ENCODE results near the gene C14orf93. TPM values are rescaled to one million over a fixed set of nuclear protein-coding genes. Genes with fewer than 3 reads are reported as not detected.

Gene C14orf93
- total and polyA plus RNA-seq, 4 donors: 7.5 to 14.9 (median 9.3) TPM

DNA sequence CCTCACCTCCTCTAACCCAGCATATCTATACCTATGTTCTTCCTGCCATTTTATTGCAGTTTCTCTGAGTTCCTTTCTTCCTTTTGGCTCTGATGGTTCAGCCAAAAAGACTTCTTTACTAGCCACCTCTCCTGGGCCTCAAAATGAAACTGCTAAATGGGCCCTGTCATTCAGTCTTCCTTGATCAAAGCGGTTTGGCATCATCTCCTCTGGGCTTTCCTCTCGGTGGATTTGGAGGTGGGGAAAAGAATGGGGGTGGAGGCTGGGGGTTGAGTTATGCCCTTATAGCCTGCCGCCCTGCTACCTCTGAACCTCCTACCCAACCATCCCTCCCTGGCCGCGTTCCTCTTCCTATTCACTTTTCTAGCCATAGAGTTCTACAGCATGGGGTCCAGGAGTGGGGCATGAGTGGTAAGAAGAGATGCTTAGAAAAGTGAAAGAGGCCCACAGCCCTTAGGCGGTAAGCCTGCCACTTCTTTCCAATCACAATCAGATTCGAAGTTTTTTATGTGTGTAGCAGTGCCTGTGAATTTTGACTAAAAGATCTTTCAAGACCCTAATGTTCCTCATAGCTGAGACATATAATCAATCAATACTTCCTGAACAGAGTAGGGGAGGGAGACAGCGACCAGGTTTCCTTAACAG is 30.1 kb downstream of the C14orf93 start:
- H3K4me3 ChIP-seq: peak overlapping the region; percentile 20
- peak overlapping the region; percentile 70 to 94 for H3K27ac ChIP-seq (ENCODE audit: low read depth in 1 of 2, low read length in 1 of 2)
- peaks cover 0 to 13% (median 2%) of the 10 kb centered on the region in 4 donors for H3K36me3 ChIP-seq (ENCODE audit: control insufficient read depth in 4 of 4, insufficient read depth in 4 of 4, low read length in 4 of 4)
- 56 to 70% methylated on average over 8 of the region's 8 CpGs for WGBS, 2 donors
- no peak for ATAC-seq (ENCODE audit: insufficient read depth, low FRiP score)
- no peaks in the 10 kb centered on the region for H3K9me3 ChIP-seq (ENCODE audit: control insufficient read depth in 4 of 4, insufficient read depth in 3 of 4, low read length in 3 of 4)
- no peak for DNase-seq
- peaks cover 0 to 47% (median 23%) of the 10 kb centered on the region in 5 donors for H3K4me1 ChIP-seq (ENCODE audit: control insufficient read depth in 5 of 5, insufficient read depth in 5 of 5, low read length in 5 of 5)
- H3K9ac ChIP-seq (ENCODE audit: insufficient read depth in 1 of 2, low read length in 2 of 2): peak overlapping the region in 1 of 2 donors; percentile 84
- no peak for TF ChIP-seq CTCF (IDR thresholded peaks at IDR 0.05; ENCODE audit: control extremely low read depth, extremely low read depth)
- no peaks in the 10 kb centered on the region for H3K27me3 ChIP-seq (ENCODE audit: control insufficient read depth in 3 of 3, insufficient read depth in 3 of 3, low read length in 2 of 3)

DNA sequence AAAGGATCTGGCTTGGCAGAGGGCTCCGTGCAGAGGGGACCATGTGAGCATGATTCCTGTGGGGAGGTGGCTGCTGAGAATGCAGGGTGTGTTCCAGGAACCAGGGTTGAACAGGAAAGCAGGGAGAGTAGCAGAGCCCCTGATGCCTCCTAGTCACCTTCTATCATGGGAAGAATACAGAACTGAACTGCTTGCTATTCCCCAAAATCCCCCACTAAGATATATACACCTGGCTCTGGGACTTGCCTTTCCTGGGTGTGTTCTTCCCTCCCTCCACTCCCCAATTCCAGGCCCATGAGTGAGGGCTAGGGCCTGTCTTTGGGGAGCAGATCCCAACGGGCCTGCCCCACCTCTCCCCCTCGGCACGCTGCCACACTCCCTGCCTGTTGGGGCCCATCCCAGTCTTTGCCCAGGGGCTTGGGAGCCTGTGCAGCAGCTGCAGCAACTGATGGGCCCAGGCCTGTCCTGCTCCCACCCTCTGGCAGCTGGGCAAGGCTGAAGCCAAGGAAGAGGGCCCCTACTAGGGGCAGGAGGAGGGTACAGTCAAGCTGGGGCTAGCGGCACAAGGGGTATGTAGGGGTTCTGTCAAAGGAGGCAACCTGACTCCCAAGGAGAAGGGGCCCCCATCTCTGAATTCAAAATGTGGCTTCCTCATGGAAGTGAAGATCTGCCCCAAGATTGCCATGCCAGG is 30.8 kb downstream of the C14orf93 start:
- ATAC-seq (ENCODE audit: insufficient read depth, low FRiP score) (no peak), DNase-seq (no peak)
- WGBS, 2 donors: 66 to 85% methylated on average over 5 of the region's 5 CpGs
- TF ChIP-seq CTCF (IDR thresholded peaks at IDR 0.05; ENCODE audit: control extremely low read depth, extremely low read depth): no peak
- peaks cover 0 to 17% (median 4%) of the 10 kb centered on the region in 4 donors for H3K36me3 ChIP-seq (ENCODE audit: control insufficient read depth in 4 of 4, insufficient read depth in 4 of 4, low read length in 4 of 4)
- peak overlapping the region in 1 of 2 donors; percentile 84 for H3K9ac ChIP-seq (ENCODE audit: insufficient read depth in 1 of 2, low read length in 2 of 2)
- no peaks in the 10 kb centered on the region for H3K27me3 ChIP-seq (ENCODE audit: control insufficient read depth in 3 of 3, insufficient read depth in 3 of 3, low read length in 2 of 3)
- no peaks in the 10 kb centered on the region for H3K9me3 ChIP-seq (ENCODE audit: control insufficient read depth in 4 of 4, insufficient read depth in 3 of 4, low read length in 3 of 4)
- peak overlapping the region; percentile 10 to 94 for H3K27ac ChIP-seq (ENCODE audit: low read depth in 1 of 2, low read length in 1 of 2)
- peaks cover 0 to 47% (median 23%) of the 10 kb centered on the region in 5 donors for H3K4me1 ChIP-seq (ENCODE audit: control insufficient read depth in 5 of 5, insufficient read depth in 5 of 5, low read length in 5 of 5)
- peak overlapping the region; percentile 20 for H3K4me3 ChIP-seq

DNA sequence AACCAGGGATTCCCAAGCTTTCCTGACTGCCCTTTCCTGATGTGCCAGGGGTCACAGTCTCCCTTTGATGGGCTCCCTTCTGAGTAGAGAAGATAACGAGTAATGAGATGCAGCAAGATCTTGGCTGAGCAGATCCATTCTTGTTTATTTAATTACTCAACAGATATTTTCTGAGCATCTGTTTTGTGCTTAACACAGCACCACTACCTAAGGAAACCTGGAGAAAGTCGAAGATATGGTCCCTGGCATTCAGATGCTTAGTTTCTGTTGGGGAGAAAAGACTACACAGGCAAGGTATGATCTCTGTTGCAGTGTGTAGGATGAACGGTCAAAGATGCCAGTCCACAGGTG is 31.5 kb downstream of the C14orf93 start:
- ATAC-seq (ENCODE audit: insufficient read depth, low FRiP score): no peak
- H3K36me3 ChIP-seq (ENCODE audit: control insufficient read depth in 4 of 4, insufficient read depth in 4 of 4, low read length in 4 of 4): peaks cover 0 to 21% (median 6%) of the 10 kb centered on the region in 4 donors
- no peaks in the 10 kb centered on the region for H3K9me3 ChIP-seq (ENCODE audit: control insufficient read depth in 4 of 4, insufficient read depth in 3 of 4, low read length in 3 of 4)
- WGBS, 2 donors: 60 to 75% methylated on average over 3 of the region's 3 CpGs
- H3K27ac ChIP-seq (ENCODE audit: low read depth in 1 of 2, low read length in 1 of 2): peak overlapping the region in 1 of 2 donors; percentile 94
- no peaks in the 10 kb centered on the region for H3K27me3 ChIP-seq (ENCODE audit: control insufficient read depth in 3 of 3, insufficient read depth in 3 of 3, low read length in 2 of 3)
- DNase-seq: no peak
- TF ChIP-seq CTCF (IDR thresholded peaks at IDR 0.05; ENCODE audit: control extremely low read depth, extremely low read depth): no peak
- no peak overlapping the region for H3K4me3 ChIP-seq
- H3K9ac ChIP-seq (ENCODE audit: insufficient read depth in 1 of 2, low read length in 2 of 2): peak overlapping the region in 1 of 2 donors; percentile 51
- peaks cover 0 to 46% (median 23%) of the 10 kb centered on the region in 5 donors for H3K4me1 ChIP-seq (ENCODE audit: control insufficient read depth in 5 of 5, insufficient read depth in 5 of 5, low read length in 5 of 5)
